ENCODE measurements around the gene TPP1.

Gene TPP1

DNA sequence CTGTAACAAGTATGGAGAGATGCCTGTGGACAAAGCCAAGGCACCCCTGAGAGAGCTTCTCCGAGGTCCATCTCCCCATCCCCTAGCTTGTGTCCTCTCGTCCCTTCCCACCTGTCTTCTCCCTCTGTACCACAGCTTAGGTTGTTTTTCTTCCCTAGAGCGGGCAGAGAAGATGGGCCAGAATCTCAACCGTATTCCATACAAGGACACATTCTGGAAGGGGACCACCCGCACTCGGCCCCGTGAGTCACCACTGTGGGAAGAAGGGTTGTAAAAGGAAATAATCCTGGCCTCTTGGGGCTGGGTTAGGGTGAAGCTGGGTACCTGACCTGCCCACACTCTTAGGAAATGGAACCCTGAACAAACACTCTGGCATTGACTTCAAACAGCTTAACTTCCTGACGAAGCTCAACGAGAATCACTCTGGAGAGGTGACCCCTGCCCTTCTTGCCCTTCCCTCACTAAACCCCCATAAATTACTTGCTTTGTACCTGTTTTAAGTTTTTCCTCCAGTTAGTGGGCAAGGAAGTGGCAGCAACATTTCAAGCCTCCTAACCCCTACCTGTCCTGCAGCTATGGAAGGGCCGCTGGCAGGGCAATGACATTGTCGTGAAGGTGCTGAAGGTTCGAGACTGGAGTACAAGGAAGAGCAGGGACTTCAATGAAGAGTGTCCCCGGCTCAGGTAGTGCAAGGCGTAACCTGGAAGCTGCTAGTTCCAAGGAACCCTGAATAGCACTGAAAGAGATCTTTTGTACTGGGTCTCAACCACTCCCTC, 10.3 kb downstream of the TPP1 start:
- Histone ChIP-seq H3K9ac (ENCODE audit: low read depth, low read length, poor library complexity, severe bottlenecking) (no peak overlapping the region), H3K36me3 (ENCODE audit: insufficient read depth, low read length) (peaks cover 34% of the 10 kb centered on the region; the same call in 1 of the 2 replicates), H3K9me2 (replicated peaks; ENCODE audit: low read depth, low read length) (no peaks in the 10 kb centered on the region)

GRCh38 chr11:6608011-6608410, 11.2 kb downstream of the TPP1 start:
- H3K79me2 ChIP-seq (ENCODE audit: insufficient read depth, low read length), result peaks cover 86% of the 10 kb centered on the region
- TF ChIP-seq CTCF (conservative IDR thresholded peaks at IDR 0.05; ENCODE audit: low read length) (no peak), EZH2phosphoT487 (IDR thresholded peaks at IDR 0.05; ENCODE audit: borderline replicate concordance) (no peak)
- H3F3A ChIP-seq (ENCODE audit: low read depth), result peaks cover 12% of the 10 kb centered on the region; the same call in 1 of the 2 replicates
- peaks cover 49% of the 10 kb centered on the region for H3K4me1 ChIP-seq (ENCODE audit: insufficient read depth, low read length, poor library complexity, severe bottlenecking)
- peak overlapping the region; percentile 99 for H3K4me3 ChIP-seq (ENCODE audit: low read length, poor library complexity, severe bottlenecking)
- H2AFZ ChIP-seq (ENCODE audit: low read length), result no peak overlapping the region
- H3K27me3 ChIP-seq (ENCODE audit: insufficient read depth, low read length, poor library complexity, severe bottlenecking), result no peaks in the 10 kb centered on the region
- H3K9me2 ChIP-seq (replicated peaks; ENCODE audit: low read depth, low read length), result no peaks in the 10 kb centered on the region
- peak overlapping the region; percentile 97 for H3K9ac ChIP-seq (ENCODE audit: low read depth, low read length, poor library complexity, severe bottlenecking)
- H3K36me3 ChIP-seq (ENCODE audit: insufficient read depth, low read length), result peaks cover 34% of the 10 kb centered on the region; the same call in 1 of the 2 replicates
- H4K20me1 ChIP-seq (ENCODE audit: insufficient read depth, low read length, poor library complexity, severe bottlenecking), result peaks cover 32% of the 10 kb centered on the region
- no peaks in the 10 kb centered on the region for H3K9me3 ChIP-seq (ENCODE audit: insufficient read depth, low read depth, low read length)
- H3K4me2 ChIP-seq (ENCODE audit: low read depth, low read length, poor library complexity, severe bottlenecking), result peak overlapping the region; percentile 85

More for the DNA sequence above, 10.3 kb downstream of the TPP1 start:
- Histone ChIP-seq H2AFZ (ENCODE audit: low read length) (no peak overlapping the region), H4K20me1 (ENCODE audit: insufficient read depth, low read length, poor library complexity, severe bottlenecking) (peaks cover 27% of the 10 kb centered on the region), H3F3A (ENCODE audit: low read depth) (peaks cover 12% of the 10 kb centered on the region; the same call in 1 of the 2 replicates), H3K4me1 (ENCODE audit: insufficient read depth, low read length, poor library complexity, severe bottlenecking) (peaks cover 55% of the 10 kb centered on the region), H3K27me3 (ENCODE audit: insufficient read depth, low read length, poor library complexity, severe bottlenecking) (no peaks in the 10 kb centered on the region), H3K79me2 (ENCODE audit: insufficient read depth, low read length) (peaks cover 79% of the 10 kb centered on the region), H3K9me3 (ENCODE audit: insufficient read depth, low read depth, low read length) (no peaks in the 10 kb centered on the region), H3K4me2 (ENCODE audit: low read depth, low read length, poor library complexity, severe bottlenecking) (no peak overlapping the region), H3K4me3 (ENCODE audit: low read length, poor library complexity, severe bottlenecking) (no peak overlapping the region)
- TF ChIP-seq CTCF (conservative IDR thresholded peaks at IDR 0.05; ENCODE audit: low read length) (no peak), EZH2phosphoT487 (IDR thresholded peaks at IDR 0.05; ENCODE audit: borderline replicate concordance) (no peak)

- Histone ChIP-seq H4K20me1 (ENCODE audit: insufficient read depth, low read length, poor library complexity, severe bottlenecking) (peaks cover 39% of the 10 kb centered on the region), H3K27me3 (ENCODE audit: insufficient read depth, low read length, poor library complexity, severe bottlenecking) (no peaks in the 10 kb centered on the region), H3K4me2 (ENCODE audit: low read depth, low read length, poor library complexity, severe bottlenecking) (peak overlapping the region; percentile 85), H3K36me3 (ENCODE audit: insufficient read depth, low read length) (peaks cover 34% of the 10 kb centered on the region; the same call in 1 of the 2 replicates), H3K4me1 (ENCODE audit: insufficient read depth, low read length, poor library complexity, severe bottlenecking) (peaks cover 50% of the 10 kb centered on the region), H3F3A (ENCODE audit: low read depth) (peaks cover 11% of the 10 kb centered on the region; the same call in 1 of the 2 replicates), H2AFZ (ENCODE audit: low read length) (no peak overlapping the region), H3K9ac (ENCODE audit: low read depth, low read length, poor library complexity, severe bottlenecking) (peak overlapping the region; percentile 97), H3K9me2 (replicated peaks; ENCODE audit: low read depth, low read length) (no peaks in the 10 kb centered on the region), H3K9me3 (ENCODE audit: insufficient read depth, low read depth, low read length) (no peaks in the 10 kb centered on the region), H3K4me3 (ENCODE audit: low read length, poor library complexity, severe bottlenecking) (peak overlapping the region; percentile 99), H3K79me2 (ENCODE audit: insufficient read depth, low read length) (peaks cover 94% of the 10 kb centered on the region)
- no peak for TF ChIP-seq EZH2phosphoT487 (IDR thresholded peaks at IDR 0.05; ENCODE audit: borderline replicate concordance)
- TF ChIP-seq CTCF (conservative IDR thresholded peaks at IDR 0.05; ENCODE audit: low read length), result no peak
These were observed 11.9 kb downstream of the TPP1 start for GRCh38 chr11:6607190-6607795.

All from Loucy (cell line).